ENCODE measurements around the gene MAP2K5. TPM values are rescaled to one million over a fixed set of nuclear protein-coding genes. Genes with fewer than 3 reads are reported as not detected.
A peak's percentile ranks its signal among the peaks of the same experiment; 100 is the strongest.

Gene MAP2K5
- total and polyA plus RNA-seq, 7 donors = 9.8 to 24.0 (median 16.5) TPM

DNA sequence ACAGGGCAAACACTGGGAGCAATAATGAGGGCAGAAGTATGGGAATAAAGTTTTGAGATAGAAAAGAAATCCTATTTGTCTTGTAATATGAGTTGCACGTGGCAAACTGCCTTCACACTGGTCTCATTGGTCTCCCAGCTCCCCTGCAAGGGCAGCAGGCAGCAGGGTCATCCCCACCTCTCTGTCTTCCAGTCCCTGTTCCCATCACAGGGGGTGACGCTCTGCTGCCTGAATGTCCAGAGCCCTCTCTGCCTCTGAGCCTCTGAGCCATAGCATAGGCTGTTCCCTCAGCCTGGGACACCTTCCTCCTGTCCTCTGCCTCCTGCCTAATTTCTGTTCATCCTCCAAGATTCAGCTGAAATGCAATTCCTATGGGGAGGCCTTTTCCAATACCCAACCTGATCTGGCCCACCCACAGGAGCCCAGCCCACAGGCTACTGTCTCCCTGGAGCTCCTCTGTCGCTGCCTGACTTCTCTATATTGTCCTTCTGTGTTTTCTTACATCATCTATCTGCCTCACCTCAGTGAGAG is 270.7 kb downstream of the MAP2K5 start:
- no peak overlapping the region for H3K4me3 ChIP-seq
- H3K4me1 ChIP-seq = no peaks in the 10 kb centered on the region
- TF ChIP-seq, protein P1, sequence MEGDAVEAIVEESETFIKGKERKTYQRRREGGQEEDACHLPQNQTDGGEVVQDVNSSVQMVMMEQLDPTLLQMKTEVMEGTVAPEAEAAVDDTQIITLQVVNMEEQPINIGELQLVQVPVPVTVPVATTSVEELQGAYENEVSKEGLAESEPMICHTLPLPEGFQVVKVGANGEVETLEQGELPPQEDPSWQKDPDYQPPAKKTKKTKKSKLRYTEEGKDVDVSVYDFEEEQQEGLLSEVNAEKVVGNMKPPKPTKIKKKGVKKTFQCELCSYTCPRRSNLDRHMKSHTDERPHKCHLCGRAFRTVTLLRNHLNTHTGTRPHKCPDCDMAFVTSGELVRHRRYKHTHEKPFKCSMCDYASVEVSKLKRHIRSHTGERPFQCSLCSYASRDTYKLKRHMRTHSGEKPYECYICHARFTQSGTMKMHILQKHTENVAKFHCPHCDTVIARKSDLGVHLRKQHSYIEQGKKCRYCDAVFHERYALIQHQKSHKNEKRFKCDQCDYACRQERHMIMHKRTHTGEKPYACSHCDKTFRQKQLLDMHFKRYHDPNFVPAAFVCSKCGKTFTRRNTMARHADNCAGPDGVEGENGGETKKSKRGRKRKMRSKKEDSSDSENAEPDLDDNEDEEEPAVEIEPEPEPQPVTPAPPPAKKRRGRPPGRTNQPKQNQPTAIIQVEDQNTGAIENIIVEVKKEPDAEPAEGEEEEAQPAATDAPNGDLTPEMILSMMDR (IDR thresholded peaks at IDR 0.05) = no peak
- peaks cover 9% of the 10 kb centered on the region for H3K9me3 ChIP-seq
- no peak for ATAC-seq
- no peak overlapping the region for H3K27ac ChIP-seq
- no peak for DNase-seq
- no peaks in the 10 kb centered on the region for H3K36me3 ChIP-seq (ENCODE audit: insufficient read depth in 1 of 2, low read depth in 1 of 2)
- intact Hi-C loops (cut with DNase I) = no loop called here
- 79 to 89% (median 83%) methylated on average over 3 of the region's 3 CpGs for WGBS, 3 donors
- peaks cover 0 to 21% (median 6%) of the 10 kb centered on the region in 3 donors for H3K27me3 ChIP-seq (ENCODE audit: insufficient read depth in 3 of 3, low read length in 2 of 3)

GRCh38 chr15:67815036-67815592 is 272.6 kb downstream of the MAP2K5 start:
- 73 to 94% (median 92%) methylated on average over 4 to 5 of the region's 5 CpGs for WGBS, 3 donors
- Histone ChIP-seq H3K36me3 (ENCODE audit: insufficient read depth in 1 of 2, low read depth in 1 of 2) (no peaks in the 10 kb centered on the region), H3K27ac (no peak overlapping the region), H3K9me3 (peaks cover 9% of the 10 kb centered on the region), H3K4me3 (no peak overlapping the region), H3K27me3 (ENCODE audit: insufficient read depth in 3 of 3, low read length in 2 of 3) (peaks cover 0 to 40% (median 16%) of the 10 kb centered on the region in 3 donors), H3K4me1 (no peaks in the 10 kb centered on the region)
- intact Hi-C loops (cut with DNase I) = no loop called here
- DNase-seq (no peak), ATAC-seq (no peak)
- TF ChIP-seq, protein P1 (IDR thresholded peaks at IDR 0.05) = no peak

DNA sequence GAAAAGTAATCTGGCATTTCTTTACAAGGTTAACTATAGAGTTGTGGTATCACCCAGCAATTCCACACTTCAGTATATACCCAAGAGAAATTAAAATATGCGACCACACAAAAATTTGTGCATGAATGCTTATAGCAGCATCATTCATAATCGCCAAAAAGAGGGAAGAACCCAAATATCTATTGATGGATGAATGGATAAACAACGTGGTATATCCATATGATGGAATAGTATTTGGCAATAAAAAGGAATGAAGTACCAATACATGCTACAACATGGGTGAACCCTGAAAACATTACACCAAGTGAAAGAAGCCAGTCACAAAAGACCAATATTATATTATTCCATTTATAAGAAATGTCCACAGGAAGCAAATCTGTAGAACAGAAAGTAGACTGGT is 274.2 kb downstream of the MAP2K5 start:
- intact Hi-C loops (cut with DNase I) = no loop called here
- H3K4me3 ChIP-seq = no peak overlapping the region
- TF ChIP-seq, protein P1 (IDR thresholded peaks at IDR 0.05) = no peak
- peaks cover 9% of the 10 kb centered on the region for H3K9me3 ChIP-seq
- H3K27me3 ChIP-seq (ENCODE audit: insufficient read depth in 3 of 3, low read length in 2 of 3) = peaks cover 0 to 55% (median 25%) of the 10 kb centered on the region in 3 donors
- no peaks in the 10 kb centered on the region for H3K4me1 ChIP-seq
- H3K36me3 ChIP-seq (ENCODE audit: insufficient read depth in 1 of 2, low read depth in 1 of 2) = no peaks in the 10 kb centered on the region
- H3K27ac ChIP-seq = no peak overlapping the region
- ATAC-seq (no peak), DNase-seq (no peak)
- WGBS, 3 donors = 93 to 98% (median 95%) methylated on average over 3 of the region's 3 CpGs

DNA sequence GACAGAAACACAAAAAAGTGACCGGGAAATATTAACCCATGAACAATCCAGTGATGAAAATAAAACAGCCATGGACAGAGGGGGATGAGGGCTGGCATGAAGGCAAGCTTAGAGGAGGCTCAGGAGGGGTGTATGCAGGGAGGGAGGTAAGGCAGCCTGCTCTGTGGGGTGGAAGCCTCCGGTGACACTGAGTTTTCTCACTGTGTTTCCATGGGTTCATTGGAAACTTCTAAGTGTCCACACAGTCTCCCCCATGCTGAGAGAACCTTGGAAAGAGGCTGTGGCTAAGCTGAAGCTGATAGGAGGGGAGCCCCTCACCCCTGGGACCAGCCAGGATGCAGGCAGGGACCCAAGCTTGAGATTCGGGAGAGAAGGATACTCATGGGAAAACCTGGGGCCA is 276.0 kb downstream of the MAP2K5 start:
- Histone ChIP-seq H3K27ac (no peak overlapping the region), H3K9me3 (peaks cover 9% of the 10 kb centered on the region), H3K4me1 (peaks cover 7% of the 10 kb centered on the region), H3K27me3 (ENCODE audit: insufficient read depth in 3 of 3, low read length in 2 of 3) (peaks cover 0 to 73% (median 39%) of the 10 kb centered on the region in 3 donors), H3K36me3 (ENCODE audit: insufficient read depth in 1 of 2, low read depth in 1 of 2) (no peaks in the 10 kb centered on the region), H3K4me3 (no peak overlapping the region)
- no peak for ATAC-seq
- TF ChIP-seq, protein P1 (IDR thresholded peaks at IDR 0.05) = no peak
- DNase-seq = no peak
- 53 to 61% (median 58%) methylated on average over 3 of the region's 3 CpGs for WGBS, 3 donors
- intact Hi-C loops (cut with DNase I) = no loop called here

DNA sequence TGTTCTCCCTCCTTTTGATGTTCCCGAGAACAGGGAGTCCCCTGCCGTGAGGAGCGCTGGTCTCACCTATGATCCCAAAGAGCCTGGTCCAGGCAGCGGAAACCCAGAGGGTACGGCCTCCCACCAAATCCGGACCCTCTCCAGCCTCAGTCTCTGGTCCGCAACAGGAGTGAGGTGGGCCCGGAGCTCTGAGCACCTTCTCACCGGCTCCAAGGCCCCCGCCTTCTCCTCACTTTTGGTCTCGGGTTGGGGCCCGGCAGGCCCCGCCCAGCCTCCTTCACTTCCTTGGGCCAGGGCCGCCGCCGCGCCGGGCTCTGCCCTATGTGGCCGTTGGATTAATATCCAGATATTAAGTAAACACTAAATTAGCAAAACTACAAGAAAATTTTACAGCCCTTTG is 277.1 kb downstream of the MAP2K5 start:
- Histone ChIP-seq H3K27ac (no peak overlapping the region), H3K27me3 (ENCODE audit: insufficient read depth in 3 of 3, low read length in 2 of 3) (peaks cover 0 to 85% (median 50%) of the 10 kb centered on the region in 3 donors), H3K36me3 (ENCODE audit: insufficient read depth in 1 of 2, low read depth in 1 of 2) (no peaks in the 10 kb centered on the region), H3K4me3 (no peak overlapping the region), H3K4me1 (peaks cover 7% of the 10 kb centered on the region), H3K9me3 (peaks cover 9% of the 10 kb centered on the region)
- TF ChIP-seq, protein P1 (IDR thresholded peaks at IDR 0.05) = no peak
- DNase-seq (peak in 1 of 2 donors; percentile 7), ATAC-seq (no peak)
- 25 to 32% (median 29%) methylated on average over 19 of the region's 19 CpGs for WGBS, 3 donors
- intact Hi-C loops (cut with DNase I) = no loop called here

Measured in psoas muscle (tissue), 8 donors.